Endothelial cell (in vitro differentiated cells): ENCODE data around the gene TRPM2. TPM values are rescaled to one million over a fixed set of nuclear protein-coding genes. Genes with fewer than 3 reads are reported as not detected.

Source experiments
- DNase-seq: peaks from one replicate; pipeline ENCODE4 v3.0.0; 2021; ENCODE audit warnings: low spot score
- H3K27ac Mint-ChIP-seq: one replicate; pipeline ENCODE4 v1.8.0; 2021; ENCODE audit warnings: mixed read lengths, inconsistent platforms; ENCODE audit not compliant: unreplicated experiment
- H3K27me3 Mint-ChIP-seq: one replicate; pipeline ENCODE4 v1.8.0; 2021; ENCODE audit warnings: mild to moderate bottlenecking, moderate library complexity, mixed read lengths, inconsistent platforms; ENCODE audit not compliant: unreplicated experiment
- H3K36me3 Mint-ChIP-seq: one replicate; pipeline ENCODE4 v1.8.0; 2021; ENCODE audit warnings: mild to moderate bottlenecking, low read depth, mixed read lengths, inconsistent platforms; ENCODE audit not compliant: unreplicated experiment
- H3K4me1 Mint-ChIP-seq: one replicate; pipeline ENCODE4 v1.8.0; 2021; ENCODE audit warnings: mild to moderate bottlenecking, mixed read lengths, inconsistent platforms; ENCODE audit not compliant: unreplicated experiment
- H3K4me3 Mint-ChIP-seq: one replicate; pipeline ENCODE4 v1.8.0; 2021; ENCODE audit warnings: mild to moderate bottlenecking, mixed read lengths, inconsistent platforms; ENCODE audit not compliant: unreplicated experiment
- H3K9me3 Mint-ChIP-seq: one replicate; pipeline ENCODE4 v1.8.0; 2021; ENCODE audit warnings: mixed read lengths, inconsistent platforms; ENCODE audit not compliant: unreplicated experiment
- total RNA-seq: library from RNA; stranded (reverse); fragmentation: NEBNext Ultra II Directional; extraction: Animal tissue kit (Norgen Biotek cat#: 25700); gene quantifications from one replicate; pipeline ENCODE4 v1.2.1, GENCODE V29; 2021; ENCODE audit not compliant: unreplicated experiment
- TF ChIP-seq, protein P1 (sequence below): fragments of 200-600 bp; sonication (generic); IDR thresholded peaks from one replicate; pipeline ENCODE4 v1.5.0; 2021; ENCODE audit warnings: antibody characterized with exemption; ENCODE audit not compliant: unreplicated experiment

TRPM2 gene
- total RNA-seq, 1 donor from 2014 or later, result 0.15 TPM

DNA sequence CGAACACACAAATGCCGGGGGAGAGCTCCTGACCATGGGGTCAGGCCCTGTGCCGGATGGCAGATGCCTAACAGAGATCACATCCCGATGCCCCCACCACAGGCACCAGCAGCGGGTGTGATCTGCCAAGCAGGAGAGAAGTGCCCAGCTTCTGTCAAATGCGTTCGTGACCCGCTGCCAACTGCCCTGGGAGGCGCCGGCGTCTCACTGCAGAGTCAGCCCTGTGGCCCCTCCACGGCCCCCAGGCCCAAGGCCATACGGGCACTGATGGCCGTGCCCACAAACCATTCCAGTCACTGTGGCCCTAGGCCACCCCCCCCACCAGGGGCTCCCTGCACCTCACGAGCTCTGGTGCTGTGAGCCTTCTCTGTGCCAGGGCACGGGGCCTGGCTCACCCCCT, 22.2 kb upstream of the TRPM2 start:
- Mint-ChIP-seq H3K36me3 (peaks cover 3% of the 10 kb centered on the region), H3K27ac (no peak overlapping the region), H3K9me3 (no peaks in the 10 kb centered on the region), H3K4me3 (no peak overlapping the region), H3K27me3 (peaks cover 18% of the 10 kb centered on the region), H3K4me1 (no peaks in the 10 kb centered on the region)
- TF ChIP-seq, protein P1, sequence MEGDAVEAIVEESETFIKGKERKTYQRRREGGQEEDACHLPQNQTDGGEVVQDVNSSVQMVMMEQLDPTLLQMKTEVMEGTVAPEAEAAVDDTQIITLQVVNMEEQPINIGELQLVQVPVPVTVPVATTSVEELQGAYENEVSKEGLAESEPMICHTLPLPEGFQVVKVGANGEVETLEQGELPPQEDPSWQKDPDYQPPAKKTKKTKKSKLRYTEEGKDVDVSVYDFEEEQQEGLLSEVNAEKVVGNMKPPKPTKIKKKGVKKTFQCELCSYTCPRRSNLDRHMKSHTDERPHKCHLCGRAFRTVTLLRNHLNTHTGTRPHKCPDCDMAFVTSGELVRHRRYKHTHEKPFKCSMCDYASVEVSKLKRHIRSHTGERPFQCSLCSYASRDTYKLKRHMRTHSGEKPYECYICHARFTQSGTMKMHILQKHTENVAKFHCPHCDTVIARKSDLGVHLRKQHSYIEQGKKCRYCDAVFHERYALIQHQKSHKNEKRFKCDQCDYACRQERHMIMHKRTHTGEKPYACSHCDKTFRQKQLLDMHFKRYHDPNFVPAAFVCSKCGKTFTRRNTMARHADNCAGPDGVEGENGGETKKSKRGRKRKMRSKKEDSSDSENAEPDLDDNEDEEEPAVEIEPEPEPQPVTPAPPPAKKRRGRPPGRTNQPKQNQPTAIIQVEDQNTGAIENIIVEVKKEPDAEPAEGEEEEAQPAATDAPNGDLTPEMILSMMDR, result no peak
- no peak for DNase-seq

DNA sequence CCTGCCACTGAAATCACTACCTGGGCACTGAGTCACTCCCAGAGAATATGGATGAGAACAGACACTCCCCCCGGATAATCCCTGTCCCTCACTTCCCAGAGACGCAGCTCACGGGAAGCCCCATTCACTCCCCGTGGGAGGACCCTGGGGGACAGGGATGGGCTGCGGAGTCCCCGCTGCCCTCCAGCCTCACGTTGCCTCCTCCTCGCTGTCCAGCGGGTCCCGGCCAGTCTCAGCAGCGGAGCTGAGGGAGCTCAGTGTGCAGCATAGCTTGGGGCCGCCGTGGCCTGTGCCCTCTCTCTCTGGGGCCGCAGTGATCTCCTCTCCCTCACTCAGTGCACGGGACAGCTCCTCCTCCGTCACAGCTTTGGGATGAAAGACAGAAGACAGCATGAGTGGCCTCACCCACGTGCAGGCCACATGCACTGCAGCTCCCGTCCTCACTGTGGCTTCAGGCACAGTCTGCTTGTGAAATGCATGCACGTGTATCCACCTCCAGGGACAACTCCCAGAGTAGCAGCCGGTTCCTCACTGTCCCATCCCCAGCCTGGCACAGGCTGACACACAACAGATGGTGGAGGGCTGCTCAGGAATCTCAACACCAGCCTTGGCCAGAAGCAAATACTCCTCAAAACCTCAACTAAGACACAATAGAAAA, 21.6 kb upstream of the TRPM2 start:
- peaks cover 18% of the 10 kb centered on the region for H3K27me3 Mint-ChIP-seq
- DNase-seq, result no peak
- H3K9me3 Mint-ChIP-seq, result no peaks in the 10 kb centered on the region
- no peaks in the 10 kb centered on the region for H3K4me1 Mint-ChIP-seq
- H3K36me3 Mint-ChIP-seq, result peaks cover 3% of the 10 kb centered on the region
- TF ChIP-seq, protein P1, result no peak
- H3K4me3 Mint-ChIP-seq, result no peak overlapping the region
- peak overlapping the region; percentile 26 for H3K27ac Mint-ChIP-seq

DNA sequence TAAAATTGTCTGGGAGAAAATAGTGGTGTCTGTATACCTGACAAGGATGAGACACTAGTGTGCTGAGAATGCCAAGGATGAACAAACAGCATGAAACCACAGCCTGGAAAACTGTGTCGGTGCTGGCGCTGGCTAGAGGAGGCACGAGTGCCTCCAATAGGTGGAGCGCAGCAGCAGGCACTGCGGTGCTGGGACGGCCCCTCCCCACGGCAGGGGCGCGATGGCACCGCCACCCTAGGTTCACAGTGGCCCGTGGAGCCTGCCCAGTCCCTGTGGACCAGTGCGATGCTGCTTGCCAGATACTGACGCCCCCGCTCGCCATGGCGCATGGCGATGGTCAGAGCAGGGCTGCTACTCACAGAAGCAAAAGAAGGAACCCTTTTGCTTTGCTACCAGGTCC, 21.0 kb upstream of the TRPM2 start:
- Mint-ChIP-seq H3K9me3 (no peaks in the 10 kb centered on the region), H3K36me3 (peaks cover 3% of the 10 kb centered on the region), H3K27me3 (peaks cover 18% of the 10 kb centered on the region), H3K4me3 (no peak overlapping the region), H3K4me1 (no peaks in the 10 kb centered on the region), H3K27ac (no peak overlapping the region)
- no peak for DNase-seq
- TF ChIP-seq, protein P1, result no peak

DNA sequence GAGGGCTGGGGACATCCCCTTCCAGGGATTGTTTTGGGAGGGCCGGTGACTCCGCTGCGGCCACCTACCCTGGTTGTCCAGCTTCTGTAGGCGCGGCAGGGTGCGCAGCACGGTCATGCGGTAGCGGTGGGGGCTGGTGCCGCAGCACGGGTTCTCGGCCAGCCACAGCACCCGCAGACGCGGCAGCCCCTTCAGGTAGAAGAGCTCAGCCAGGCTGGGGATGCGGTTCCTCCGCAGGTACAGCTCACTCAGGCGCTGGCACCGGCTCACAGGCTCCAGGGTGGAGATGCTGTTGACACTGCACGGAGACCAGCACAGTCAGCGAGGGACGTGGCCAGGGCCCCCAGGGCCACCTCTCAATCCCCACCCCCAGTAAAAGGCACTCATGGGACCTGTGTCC, 20.5 kb upstream of the TRPM2 start:
- Mint-ChIP-seq H3K4me1 (peaks cover 2% of the 10 kb centered on the region), H3K27me3 (peaks cover 18% of the 10 kb centered on the region), H3K27ac (no peak overlapping the region), H3K9me3 (no peaks in the 10 kb centered on the region), H3K4me3 (no peak overlapping the region), H3K36me3 (peaks cover 3% of the 10 kb centered on the region)
- TF ChIP-seq, protein P1, result no peak
- DNase-seq, result no peak

DNA sequence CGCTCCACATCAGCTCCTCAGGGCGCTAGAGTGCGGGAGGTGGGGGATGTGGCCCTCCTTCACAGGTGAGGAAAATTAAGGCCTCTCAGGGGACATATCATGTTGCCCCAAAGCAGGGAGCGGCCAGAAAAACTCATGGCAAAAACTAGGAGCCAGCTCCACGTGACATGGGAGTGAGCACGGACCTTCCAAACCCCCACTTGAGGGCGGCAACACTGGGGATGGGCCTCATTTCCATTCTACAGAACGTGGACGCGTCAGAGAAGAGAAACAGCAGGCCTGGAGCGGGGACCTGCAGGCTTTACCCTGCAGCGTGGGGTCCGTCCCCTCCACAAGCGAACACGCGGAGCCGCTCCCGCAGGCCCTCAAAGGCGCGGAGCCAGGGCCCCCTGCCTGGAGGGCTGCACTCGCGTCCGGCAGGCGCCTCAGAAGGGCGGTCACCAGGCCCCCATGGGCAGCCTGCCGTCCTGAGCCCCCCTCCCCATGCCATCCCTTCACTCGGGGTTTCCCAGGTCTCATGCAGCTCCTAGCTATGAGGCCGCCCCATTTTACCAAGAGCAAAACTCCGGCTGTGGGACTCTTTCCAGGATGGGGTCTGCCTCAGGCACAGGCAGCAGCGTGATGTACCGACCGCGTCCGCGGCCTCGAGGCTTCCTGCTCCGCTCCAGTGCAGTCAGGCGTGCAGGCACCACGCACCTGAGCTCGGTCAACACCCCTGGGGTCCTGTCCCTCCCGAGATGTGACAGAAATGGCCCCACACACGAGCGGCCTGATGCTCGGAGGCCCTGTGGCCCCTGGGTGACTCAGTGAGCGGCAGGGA, 19.7 kb upstream of the TRPM2 start:
- TF ChIP-seq, protein P1, result no peak
- no peaks in the 10 kb centered on the region for H3K36me3 Mint-ChIP-seq
- no peak overlapping the region for H3K27ac Mint-ChIP-seq
- no peak overlapping the region for H3K4me3 Mint-ChIP-seq
- peaks cover 13% of the 10 kb centered on the region for H3K27me3 Mint-ChIP-seq
- H3K9me3 Mint-ChIP-seq, result no peaks in the 10 kb centered on the region
- DNase-seq, result no peak
- H3K4me1 Mint-ChIP-seq, result peaks cover 2% of the 10 kb centered on the region
